Kidney (tissue), 14 donors: ENCODE results near the gene PIEZO2. TPM values are rescaled to one million over a fixed set of nuclear protein-coding genes. Genes with fewer than 3 reads are reported as not detected.
A peak's percentile ranks its signal among the peaks of the same experiment; 100 is the strongest.

Source experiments
- DNase-seq, 5 donors: peaks; one replicate each; pipeline ENCODE4 v3.0.0-alpha.2; 2013 to 2020
- FAIRE-seq: peaks from 2 replicates; lab custom pipeline; 2012; peaks lifted over from hg19 to GRCh38; lab: Jason Lieb, UNC
- H3K27ac ChIP-seq, 2 donors: one replicate each; pipeline ENCODE4 v1.7.0; 2013; ENCODE audit warnings: low read depth in 2 of 2, low read length in 2 of 2, inconsistent platforms in 1 of 2
- H3K27me3 ChIP-seq: one replicate; pipeline ENCODE4 v1.7.1; 2013; ENCODE audit warnings: low read length, inconsistent platforms; ENCODE audit not compliant: control insufficient read depth, insufficient read depth
- H3K36me3 ChIP-seq, 3 donors: one replicate each; pipeline versions ENCODE4 v1.7.0 to v1.7.1; 2013; ENCODE audit warnings: low read length in 3 of 3, control low read depth in 1 of 3, inconsistent platforms in 1 of 3; ENCODE audit not compliant: insufficient read depth in 3 of 3, control insufficient read depth in 2 of 3
- H3K4me1 ChIP-seq, 3 donors: one replicate each; pipeline versions ENCODE4 v1.7.0 to v1.7.1; 2013; ENCODE audit warnings: low read length in 3 of 3, inconsistent platforms in 1 of 3, low read depth in 1 of 3; ENCODE audit not compliant: control insufficient read depth in 2 of 3, insufficient read depth in 2 of 3
- H3K4me3 ChIP-seq, 3 donors: one replicate each; pipeline versions ENCODE4 v1.7.0 to v1.8.1; 2013; ENCODE audit warnings: low read length in 3 of 3, control low read depth in 1 of 3, inconsistent platforms in 1 of 3
- H3K9ac ChIP-seq, 3 donors: one replicate each; pipeline versions ENCODE4 v1.7.0 to v1.7.1; 2013; ENCODE audit warnings: low read length in 3 of 3, control low read depth in 1 of 3, inconsistent platforms in 1 of 3
- H3K9me3 ChIP-seq, 3 donors: one replicate each; pipeline versions ENCODE4 v1.7.0 to v1.7.1; 2013; ENCODE audit warnings: low read length in 3 of 3, control low read depth in 1 of 3, inconsistent platforms in 1 of 3; ENCODE audit not compliant: control insufficient read depth in 2 of 3, insufficient read depth in 1 of 3
- intact Hi-C: fragments of 100-400 bp; cut with DNase I; formaldehyde crosslinking; loops from one replicate; pipeline ENCODE4 v1.11.1; 2022
- polyA plus RNA-seq: library from polyadenylated mRNA; stranded (reverse); fragments of 350-450 nt; fragmentation: Illumina TruSeq; extraction: RNeasy Lipid Tissue Mini Kit (QIAGEN cat#74804); gene quantifications from one replicate; pipeline ENCODE4 v1.2.3, GENCODE V29; 2014; ENCODE audit warnings: low read depth, low replicate concordance; ENCODE audit not compliant: insufficient read depth
- total RNA-seq: library from RNA; stranded (reverse); fragmentation: NEBNext Ultra II Directional; extraction: Animal tissue kit (Norgen Biotek cat#: 25700); gene quantifications from one replicate; pipeline ENCODE4 v1.2.1, GENCODE V29; 2021
- TF ChIP-seq, protein P1 (sequence below): IDR thresholded peaks from 3 replicates; pipeline ENCODE4 v1.5.1; 2012; ENCODE audit warnings: mild to moderate bottlenecking, moderate library complexity, borderline replicate concordance; ENCODE audit not compliant: insufficient read depth; ENCODE audit errors: extremely low read depth
- donor health status: control.
- donor health status: control.
- donor health status: control.
- donor health status: control.
- donor health status: control.
- donor health status: DM: yes; HTN: yes; CAD: no.
- donor health status: Normal renal cell carcinoma (clear cell type).

The PIEZO2 gene
- total and polyA plus RNA-seq, 2 donors from 2014 or later: 1.1 to 4.1 TPM

DNA sequence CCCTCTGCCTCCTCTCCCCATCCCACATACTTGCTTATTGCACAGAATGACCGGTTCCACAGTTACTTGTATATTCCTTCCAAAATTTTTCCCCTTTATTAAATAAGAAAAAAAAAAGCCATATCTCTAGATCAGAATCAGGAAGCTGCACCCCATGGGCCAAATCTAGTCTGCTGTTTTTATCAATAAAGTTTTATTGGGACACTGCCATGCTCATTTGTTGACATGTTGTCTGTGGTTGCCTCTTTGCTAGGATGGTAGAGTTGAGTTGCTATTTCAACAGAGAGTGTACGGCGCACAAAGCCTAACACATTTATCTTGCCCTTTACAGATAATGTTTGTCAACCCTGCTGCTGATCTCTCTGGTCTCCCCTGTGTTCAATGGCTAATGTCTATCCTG, 15.8 kb upstream of the PIEZO2 start:
- DNase-seq (no peak), FAIRE-seq (no peak)
- Histone ChIP-seq H3K9ac (no peak overlapping the region), H3K9me3 (no peaks in the 10 kb centered on the region), H3K4me3 (no peak overlapping the region), H3K27ac (no peak overlapping the region), H3K4me1 (no peaks in the 10 kb centered on the region), H3K27me3 (no peaks in the 10 kb centered on the region), H3K36me3 (no peaks in the 10 kb centered on the region)
- TF ChIP-seq, protein P1, sequence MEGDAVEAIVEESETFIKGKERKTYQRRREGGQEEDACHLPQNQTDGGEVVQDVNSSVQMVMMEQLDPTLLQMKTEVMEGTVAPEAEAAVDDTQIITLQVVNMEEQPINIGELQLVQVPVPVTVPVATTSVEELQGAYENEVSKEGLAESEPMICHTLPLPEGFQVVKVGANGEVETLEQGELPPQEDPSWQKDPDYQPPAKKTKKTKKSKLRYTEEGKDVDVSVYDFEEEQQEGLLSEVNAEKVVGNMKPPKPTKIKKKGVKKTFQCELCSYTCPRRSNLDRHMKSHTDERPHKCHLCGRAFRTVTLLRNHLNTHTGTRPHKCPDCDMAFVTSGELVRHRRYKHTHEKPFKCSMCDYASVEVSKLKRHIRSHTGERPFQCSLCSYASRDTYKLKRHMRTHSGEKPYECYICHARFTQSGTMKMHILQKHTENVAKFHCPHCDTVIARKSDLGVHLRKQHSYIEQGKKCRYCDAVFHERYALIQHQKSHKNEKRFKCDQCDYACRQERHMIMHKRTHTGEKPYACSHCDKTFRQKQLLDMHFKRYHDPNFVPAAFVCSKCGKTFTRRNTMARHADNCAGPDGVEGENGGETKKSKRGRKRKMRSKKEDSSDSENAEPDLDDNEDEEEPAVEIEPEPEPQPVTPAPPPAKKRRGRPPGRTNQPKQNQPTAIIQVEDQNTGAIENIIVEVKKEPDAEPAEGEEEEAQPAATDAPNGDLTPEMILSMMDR: no peak
- intact Hi-C loops: no loop called here

DNA sequence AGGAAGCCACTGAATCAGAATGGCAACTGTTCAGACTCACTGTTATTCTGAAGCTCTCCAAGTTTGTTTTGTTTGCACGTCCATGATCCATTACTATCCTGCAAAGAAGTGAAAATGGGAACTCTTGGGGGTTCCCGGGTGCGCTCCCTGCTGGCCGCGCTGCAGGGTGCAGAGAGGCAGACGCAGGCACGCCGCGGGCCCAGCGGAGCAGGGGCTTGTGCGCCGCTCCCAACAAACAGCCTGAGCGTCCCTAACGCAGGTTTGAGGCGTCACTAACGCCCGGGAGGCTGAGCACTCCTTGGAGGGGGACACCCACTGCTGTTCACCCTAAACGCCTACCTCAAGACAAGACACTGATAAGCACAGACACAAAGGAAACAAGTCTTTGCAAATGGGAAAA, 14.3 kb upstream of the PIEZO2 start:
- TF ChIP-seq, protein P1: peak; percentile 37
- H3K4me1 ChIP-seq: no peaks in the 10 kb centered on the region
- no peaks in the 10 kb centered on the region for H3K9me3 ChIP-seq
- H3K4me3 ChIP-seq: no peak overlapping the region
- no peaks in the 10 kb centered on the region for H3K27me3 ChIP-seq
- intact Hi-C loops: no loop called here
- H3K36me3 ChIP-seq: no peaks in the 10 kb centered on the region
- no peak overlapping the region for H3K9ac ChIP-seq
- DNase-seq (peak in 3 of 5 donors; percentile 9 to 33 (median 21)), FAIRE-seq (no peak)
- H3K27ac ChIP-seq: no peak overlapping the region

DNA sequence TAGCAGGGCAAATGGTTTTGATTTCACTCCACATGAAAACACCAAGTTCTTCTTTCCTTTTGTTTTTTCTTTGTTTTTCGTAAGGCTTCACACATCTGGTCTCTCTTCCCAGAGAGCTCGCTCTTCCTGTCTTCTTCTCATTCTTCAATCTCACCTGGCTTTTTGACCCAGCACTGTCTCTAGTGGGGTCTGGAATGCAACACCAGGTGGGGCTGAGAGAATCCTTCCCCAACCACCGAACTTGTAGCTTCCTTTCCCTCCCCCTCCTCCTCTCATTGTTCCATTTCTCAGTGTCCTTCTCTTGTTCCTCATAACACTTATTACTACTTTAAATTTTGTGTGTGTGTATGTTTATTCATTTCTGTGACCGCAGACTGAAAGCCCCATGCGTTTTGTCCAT, 13.5 kb upstream of the PIEZO2 start:
- DNase-seq (no peak), FAIRE-seq (no peak)
- TF ChIP-seq, protein P1: no peak
- H3K4me3 ChIP-seq: no peak overlapping the region
- H3K27ac ChIP-seq: no peak overlapping the region
- intact Hi-C loops: no loop called here
- no peaks in the 10 kb centered on the region for H3K4me1 ChIP-seq
- H3K9me3 ChIP-seq: no peaks in the 10 kb centered on the region
- no peak overlapping the region for H3K9ac ChIP-seq
- no peaks in the 10 kb centered on the region for H3K36me3 ChIP-seq
- H3K27me3 ChIP-seq: no peaks in the 10 kb centered on the region

DNA sequence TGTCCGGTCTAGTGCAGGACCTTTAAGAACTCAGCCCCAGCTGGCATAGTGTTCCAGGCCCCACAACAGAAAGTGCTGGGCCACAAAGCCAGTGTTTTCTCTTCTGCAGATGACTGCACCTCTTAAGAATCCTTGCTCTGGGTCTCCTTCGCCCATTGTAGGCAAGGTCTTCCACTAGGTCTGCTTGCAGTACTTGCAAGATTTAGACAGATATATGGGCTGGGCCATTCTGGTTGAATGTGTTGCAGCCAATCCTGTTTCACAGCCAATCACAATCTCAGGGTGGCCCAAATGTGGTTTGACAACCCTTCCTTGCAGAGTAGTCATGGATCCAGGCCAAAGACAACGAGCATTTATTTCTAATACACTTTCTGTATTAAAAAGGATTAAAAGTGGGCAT, 13.1 kb upstream of the PIEZO2 start:
- intact Hi-C loops: no loop called here
- Histone ChIP-seq H3K4me3 (no peak overlapping the region), H3K9me3 (no peaks in the 10 kb centered on the region), H3K4me1 (no peaks in the 10 kb centered on the region), H3K36me3 (no peaks in the 10 kb centered on the region), H3K27me3 (no peaks in the 10 kb centered on the region), H3K9ac (no peak overlapping the region), H3K27ac (no peak overlapping the region)
- DNase-seq (no peak), FAIRE-seq (no peak)
- TF ChIP-seq, protein P1: no peak
